ELF-1 (cell line): ENCODE data around the gene PHYHIPL.

ENCODE experiments used
- DNase-seq: peaks from one replicate; pipeline ENCODE4 v3.0.0-alpha.2; 2016; ENCODE audit warnings: low read depth, low spot score

PHYHIPL gene

GRCh38 chr10:59255463-59255862 lies 79.0 kb downstream of the PHYHIPL start:
- DNase-seq = no peak

GRCh38 chr10:59257224-59257623 lies 80.8 kb downstream of the PHYHIPL start:
- DNase-seq = no peak

- no peak for DNase-seq
These were observed 82.4 kb downstream of the PHYHIPL start for GRCh38 chr10:59258890-59259289.

GRCh38 chr10:59265141-59265540 lies 88.7 kb downstream of the PHYHIPL start:
- DNase-seq = no peak

GRCh38 chr10:59266321-59266720 lies 89.9 kb downstream of the PHYHIPL start:
- no peak for DNase-seq

- DNase-seq = no peak
These were observed 92.0 kb downstream of the PHYHIPL start for GRCh38 chr10:59268460-59268859.

GRCh38 chr10:59269651-59270050 lies 93.2 kb downstream of the PHYHIPL start:
- DNase-seq = no peak

GRCh38 chr10:59270492-59270891 lies 94.0 kb downstream of the PHYHIPL start:
- no peak for DNase-seq

GRCh38 chr10:59271160-59271559 lies 94.7 kb downstream of the PHYHIPL start:
- DNase-seq = no peak

GRCh38 chr10:59272061-59272460 lies 95.6 kb downstream of the PHYHIPL start:
- DNase-seq = no peak

- no peak for DNase-seq
These were observed 97.0 kb downstream of the PHYHIPL start for GRCh38 chr10:59273445-59273844.

- no peak for DNase-seq
These were observed 99.7 kb downstream of the PHYHIPL start for GRCh38 chr10:59276133-59276532.

- DNase-seq = no peak
These were observed 100.5 kb downstream of the PHYHIPL start for GRCh38 chr10:59276919-59277318.

GRCh38 chr10:59279476-59279875 lies 103.0 kb downstream of the PHYHIPL start:
- DNase-seq = no peak

GRCh38 chr10:59279991-59280505 lies 103.6 kb downstream of the PHYHIPL start:
- no peak for DNase-seq

GRCh38 chr10:59281861-59282260 lies 105.4 kb downstream of the PHYHIPL start:
- no peak for DNase-seq

- no peak for DNase-seq
These were observed 107.1 kb downstream of the PHYHIPL start for GRCh38 chr10:59283456-59284091.

- DNase-seq = no peak
These were observed 107.9 kb downstream of the PHYHIPL start for GRCh38 chr10:59284118-59284975.

GRCh38 chr10:59285073-59285472 lies 108.6 kb downstream of the PHYHIPL start:
- DNase-seq = no peak

- no peak for DNase-seq
These were observed 109.4 kb downstream of the PHYHIPL start for GRCh38 chr10:59285848-59286247.

GRCh38 chr10:59287587-59288255 lies 111.3 kb downstream of the PHYHIPL start:
- no peak for DNase-seq

GRCh38 chr10:59289853-59290252 lies 113.4 kb downstream of the PHYHIPL start:
- no peak for DNase-seq
